Activated T-cell treated with anti-CD3 and anti-CD28 coated beads for 4 hours (primary cell): ENCODE data around the gene HOXA2.

Source experiments
- DNase-seq: peaks from one replicate; pipeline ENCODE4 v3.0.0-alpha.2; 2020

HOXA2 gene

DNA sequence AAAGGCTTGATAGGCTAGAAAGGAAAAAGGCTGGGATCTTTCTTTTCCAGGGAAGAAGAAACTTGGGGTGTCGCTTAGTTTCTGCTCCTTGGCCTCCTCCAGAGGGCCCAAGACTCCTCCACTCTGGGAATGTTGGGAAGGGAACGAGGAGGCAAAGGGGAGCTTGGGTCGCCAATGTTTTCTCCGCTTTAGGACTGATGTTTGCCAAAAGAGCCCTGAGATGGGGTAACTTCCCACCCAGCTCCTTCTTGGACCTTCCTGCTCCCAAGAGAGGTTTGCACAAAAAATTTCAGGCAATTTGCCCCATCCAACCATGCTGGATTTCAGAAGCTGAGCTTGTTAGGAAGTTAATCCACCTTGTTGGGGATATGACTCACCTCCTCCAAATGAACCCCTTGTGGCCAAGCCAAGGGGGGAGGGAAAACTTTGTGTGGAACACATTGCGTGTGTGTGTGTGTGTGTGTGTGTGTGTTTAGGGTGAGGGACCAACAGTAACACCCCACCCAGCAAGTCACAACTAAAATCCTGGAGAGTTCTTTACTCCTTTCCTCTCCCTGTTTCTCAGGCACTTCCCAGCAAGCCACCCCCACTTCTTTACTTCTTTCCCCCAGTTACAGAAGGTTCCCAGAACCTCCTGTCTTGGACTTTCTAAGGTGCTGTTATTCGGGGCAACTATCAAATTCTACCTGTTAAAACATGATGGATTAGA, 8.7 kb upstream of the HOXA2 start:
- DNase-seq: no peak

DNA sequence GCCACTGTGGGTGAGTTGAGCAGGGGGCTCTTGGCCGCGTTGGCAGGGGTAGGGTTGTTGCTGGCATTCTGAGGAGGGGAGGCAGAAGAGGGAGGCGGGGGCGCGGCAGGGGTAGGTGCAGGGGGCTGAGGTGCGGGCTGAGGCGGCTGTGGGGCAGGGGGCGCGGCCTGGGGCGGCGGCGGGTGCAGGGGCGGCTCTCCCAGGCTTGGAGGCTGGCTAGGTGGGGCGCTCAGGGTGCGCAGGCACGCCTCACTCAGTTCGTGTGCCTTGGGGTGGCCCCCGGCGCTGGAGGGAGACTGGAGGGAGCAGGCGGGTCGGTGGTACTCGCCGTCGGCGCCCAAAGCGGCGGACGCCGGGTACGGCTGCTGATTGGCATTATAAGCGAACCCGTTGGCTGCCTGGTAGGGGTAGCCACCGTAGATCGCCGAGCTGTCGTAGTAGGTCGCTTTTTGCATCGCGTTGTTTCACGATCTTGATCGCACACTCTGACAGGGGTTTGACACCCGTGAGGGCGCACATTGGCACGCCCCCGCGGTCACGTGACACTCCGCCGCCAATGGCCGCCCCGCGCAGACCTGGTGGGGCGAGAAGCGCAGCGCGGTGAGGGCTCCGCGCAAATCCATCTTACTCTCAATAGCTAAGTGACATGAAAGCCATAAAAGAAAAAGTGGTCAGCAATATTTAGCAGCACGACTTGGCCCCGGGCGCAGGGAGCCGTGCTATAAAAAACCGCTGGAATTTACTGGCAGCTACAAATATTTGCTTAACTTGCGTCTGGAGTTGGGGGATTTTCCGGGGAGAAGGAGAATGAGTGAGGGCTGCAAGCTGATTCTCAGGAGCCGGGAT, 7.9 kb upstream of the HOXA2 start:
- DNase-seq: no peak

GRCh38 chr7:27109466-27110185, 7.1 kb upstream of the HOXA2 start:
- DNase-seq: no peak

GRCh38 chr7:27108390-27109127, 6.1 kb upstream of the HOXA2 start:
- no peak for DNase-seq

GRCh38 chr7:27107391-27108381, 5.2 kb upstream of the HOXA2 start:
- DNase-seq: no peak

- DNase-seq: no peak
These were observed 4.4 kb upstream of the HOXA2 start for GRCh38 chr7:27106901-27107240.

- DNase-seq: no peak
These were observed 3.9 kb upstream of the HOXA2 start for GRCh38 chr7:27106181-27106900.

DNA sequence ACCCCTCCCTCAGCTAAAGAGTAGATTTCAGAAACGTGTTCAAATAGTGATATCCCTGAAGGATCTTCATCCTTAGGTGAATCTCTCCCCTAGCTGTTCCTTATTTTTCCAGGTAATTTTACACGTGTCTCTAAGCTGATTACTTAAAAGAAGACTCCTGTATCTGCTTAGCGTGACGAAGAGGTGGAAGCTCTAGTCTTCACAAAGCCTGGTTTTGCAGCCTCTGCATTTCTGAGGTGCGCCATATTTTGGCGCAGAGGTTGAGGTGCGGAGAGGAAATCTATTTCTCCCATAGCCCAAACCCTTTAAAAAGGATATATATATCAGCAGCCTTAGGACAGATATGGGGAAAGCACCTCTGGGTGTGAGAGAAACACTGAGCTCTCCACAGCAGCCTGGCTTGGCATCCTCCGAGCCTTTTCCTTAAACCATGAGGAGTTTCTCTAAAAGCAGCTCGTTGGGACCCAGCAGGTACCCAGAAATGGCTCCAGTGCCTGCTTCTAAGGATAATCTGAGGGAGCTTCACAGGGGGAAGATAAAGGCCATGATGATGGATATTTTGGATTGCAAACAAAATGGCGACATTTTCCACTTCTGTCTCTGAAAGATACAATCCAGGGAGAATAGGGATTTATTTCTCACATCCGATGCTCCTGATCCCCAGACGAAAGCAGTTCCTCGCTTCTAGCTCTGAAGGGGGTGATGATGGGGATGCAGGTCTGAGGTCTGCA, 3.0 kb upstream of the HOXA2 start:
- DNase-seq: no peak

GRCh38 chr7:27104341-27105058, 2.0 kb upstream of the HOXA2 start:
- DNase-seq: no peak

- DNase-seq: no peak
These were observed 1.2 kb upstream of the HOXA2 start for GRCh38 chr7:27103489-27104226.

DNA sequence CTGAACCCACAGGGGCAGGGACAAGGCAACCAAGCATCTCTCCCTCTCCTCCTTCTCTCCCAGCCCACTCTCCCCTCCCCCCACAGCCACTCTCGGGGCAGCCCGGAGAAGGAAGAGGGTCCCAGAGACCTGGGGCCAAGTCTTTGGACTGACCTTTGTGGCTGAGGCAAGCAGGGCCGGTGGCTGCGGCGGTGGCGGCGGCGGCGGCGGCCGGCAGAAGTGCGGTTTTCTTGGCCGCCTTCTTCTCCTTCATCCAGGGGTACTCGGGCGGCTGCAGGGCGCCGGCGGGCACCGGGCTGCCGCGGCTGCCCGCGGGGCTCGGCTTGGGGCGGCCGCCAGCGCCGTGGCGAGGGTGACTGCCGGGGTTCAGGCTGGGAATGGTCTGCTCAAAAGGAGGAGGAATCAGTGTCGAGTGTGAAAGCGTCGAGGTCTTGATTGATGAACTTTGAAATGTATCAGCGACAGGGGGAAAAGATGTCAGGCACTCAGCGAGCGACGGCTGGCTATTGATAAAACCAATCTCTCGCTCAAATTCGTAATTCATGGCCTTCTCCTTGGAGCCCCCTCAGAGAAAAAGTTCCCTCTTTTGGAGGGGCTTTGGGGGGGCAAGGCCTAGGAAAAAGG, 414 bp downstream of the HOXA2 start:
- DNase-seq: no peak

DNA sequence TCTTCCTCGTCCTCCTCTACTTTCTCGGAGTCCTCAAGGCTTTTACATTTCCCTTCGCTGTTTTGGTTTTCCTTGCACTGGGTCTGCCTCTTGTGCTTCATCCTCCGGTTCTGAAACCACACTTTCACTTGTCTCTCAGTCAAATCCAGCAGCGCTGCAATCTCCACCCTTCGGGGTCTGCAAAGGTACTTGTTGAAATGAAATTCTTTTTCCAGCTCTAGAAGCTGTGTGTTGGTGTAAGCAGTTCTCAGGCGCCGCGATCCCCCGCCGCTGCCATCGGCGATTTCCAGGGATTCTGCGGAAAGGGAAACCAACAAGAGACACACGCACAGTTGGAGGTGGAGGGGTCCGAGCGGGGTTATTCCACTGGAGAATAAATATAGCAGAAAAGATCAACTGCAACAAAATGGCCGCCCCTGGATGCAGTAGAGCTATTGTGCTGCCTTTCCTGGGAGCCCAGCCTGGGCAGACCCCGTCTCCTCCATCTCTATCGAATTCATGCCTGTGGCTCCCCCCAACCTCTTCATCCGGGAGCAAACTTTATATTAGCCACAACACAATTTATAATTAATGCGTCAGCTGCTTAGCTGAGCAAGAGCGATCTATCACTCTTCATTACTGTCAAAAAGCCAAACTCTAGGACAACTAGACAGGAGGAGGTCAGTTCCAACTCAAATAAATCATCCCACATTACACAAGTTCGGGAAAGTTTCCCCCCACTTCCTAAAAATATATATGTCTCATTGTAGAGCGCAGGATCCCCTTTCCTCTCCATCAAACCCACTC, 1.1 kb downstream of the HOXA2 start:
- DNase-seq: no peak

DNA sequence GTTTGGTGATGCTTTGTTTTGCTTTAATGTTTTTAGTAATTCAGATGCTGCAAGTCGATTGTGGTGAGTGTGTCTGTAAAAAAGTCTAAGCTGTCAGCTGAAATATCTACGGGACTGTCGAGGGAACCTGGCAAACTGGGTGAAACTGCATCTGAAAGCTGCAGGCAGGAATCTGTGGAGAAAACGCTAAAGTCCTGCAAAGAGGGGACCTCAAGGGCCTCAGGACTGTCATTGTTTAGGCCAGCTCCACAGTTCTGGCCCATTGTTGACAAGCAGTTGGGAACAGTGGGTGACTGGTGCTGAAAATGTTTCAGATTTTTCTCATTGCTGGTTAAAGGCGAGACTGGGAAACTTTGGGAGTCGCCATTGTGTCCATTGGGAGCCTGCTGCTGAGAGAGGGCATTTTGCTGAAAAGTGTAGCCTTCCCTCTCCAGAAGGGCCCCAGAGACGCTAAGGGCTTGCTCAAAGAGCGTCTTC, 1.8 kb downstream of the HOXA2 start:
- DNase-seq: no peak

DNA sequence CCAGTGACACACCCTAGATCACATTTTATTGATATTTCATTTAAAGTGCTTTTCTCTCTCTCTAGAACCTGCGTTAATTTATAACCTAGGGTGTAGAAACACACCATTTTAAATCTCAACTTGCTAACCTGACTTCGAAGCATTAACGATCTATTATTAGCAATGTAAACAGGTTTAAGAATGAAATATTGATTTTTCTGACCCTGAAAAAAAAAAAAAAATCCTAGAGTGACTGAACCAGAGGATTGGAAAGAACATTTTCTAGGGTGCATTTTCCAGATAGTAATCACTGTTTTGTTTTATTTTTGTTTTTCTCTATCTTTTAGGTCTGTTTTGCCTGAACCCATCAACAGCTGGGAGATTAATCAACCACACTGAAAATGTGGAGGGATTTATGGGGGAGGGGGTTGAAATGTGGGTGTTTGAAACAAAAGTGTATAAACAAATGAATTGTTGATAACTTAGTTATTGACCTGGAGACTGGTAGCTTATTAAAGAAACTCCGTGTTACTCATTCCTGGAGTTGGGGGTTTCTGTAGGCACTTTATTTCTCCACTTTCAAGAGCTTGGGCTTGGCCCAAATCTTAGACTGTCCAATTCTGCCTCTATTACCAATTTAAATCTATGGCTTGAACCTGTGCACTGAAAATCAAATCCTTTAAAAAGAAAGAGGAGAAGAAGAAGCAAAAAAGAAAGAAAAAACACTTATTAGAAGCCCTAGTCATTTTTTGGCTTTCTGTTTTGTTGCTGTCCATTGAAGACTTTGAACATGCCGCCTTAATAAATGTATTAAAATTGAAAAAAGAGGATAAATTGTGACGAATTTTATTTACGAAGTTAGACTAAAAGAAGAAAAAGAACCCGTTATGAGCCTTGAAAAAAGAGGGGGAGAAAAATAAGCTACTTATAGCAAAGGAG, 2.8 kb downstream of the HOXA2 start:
- DNase-seq: no peak

DNA sequence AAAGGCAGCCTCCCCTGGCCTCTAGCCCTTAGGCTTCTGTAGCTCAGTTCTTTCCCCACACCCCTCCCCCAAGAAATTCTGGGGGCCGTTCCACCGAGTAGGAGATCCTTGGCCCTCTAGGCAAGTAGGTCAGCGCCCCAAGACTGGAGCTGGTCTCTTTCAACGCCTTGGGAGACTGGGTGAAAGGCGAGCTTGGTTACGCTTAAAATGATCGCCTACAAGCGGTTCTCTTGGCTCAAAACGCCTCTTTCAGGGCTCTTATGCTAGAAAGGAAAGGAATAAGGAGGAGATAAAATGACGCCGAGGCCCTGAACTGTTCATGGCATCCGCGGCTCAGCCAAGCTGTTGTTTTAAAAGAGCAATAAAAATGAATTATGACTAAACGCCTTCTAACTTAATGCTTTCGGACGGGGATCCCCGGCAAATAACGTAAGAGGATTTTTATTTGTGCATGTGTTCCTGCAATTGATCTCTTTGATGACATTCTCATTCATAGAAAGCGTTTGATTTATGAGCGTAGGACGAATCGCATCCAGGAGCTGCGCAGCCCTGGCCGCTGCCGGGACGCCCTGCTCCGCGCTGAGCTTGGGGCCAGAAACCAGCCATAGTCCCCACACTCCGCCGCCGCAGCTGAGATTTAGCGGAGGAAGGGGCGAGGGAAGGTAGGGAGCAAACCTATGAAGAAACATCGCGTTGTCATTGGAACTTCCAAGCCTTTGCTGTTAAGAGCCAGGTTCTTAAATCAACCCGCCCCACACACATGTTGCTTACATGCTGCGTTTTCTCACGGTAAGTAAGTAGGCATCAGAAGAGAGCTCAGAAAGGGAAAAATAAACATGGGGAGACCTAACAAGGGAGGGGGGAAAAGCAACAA, 3.7 kb downstream of the HOXA2 start:
- DNase-seq: no peak
